ENCODE measurements around the gene RIOX2. TPM values are rescaled to one million over a fixed set of nuclear protein-coding genes. Genes with fewer than 3 reads are reported as not detected.

The RIOX2 gene
- total RNA-seq, 4 donors from 2014 or later = 28.1 to 44.0 (median 30.6) TPM

GRCh38 chr3:97972976-97973375 lies 745 bp upstream of the RIOX2 start:
- TF ChIP-seq CTCF (IDR thresholded peaks at IDR 0.05; ENCODE audit: low read depth) = no peak

- no peak for TF ChIP-seq CTCF (IDR thresholded peaks at IDR 0.05; ENCODE audit: low read depth)
Measured at GRCh38 chr3:97970956-97971620, 1.1 kb downstream of the RIOX2 start.

GRCh38 chr3:97970156-97970555 lies 2.1 kb downstream of the RIOX2 start:
- no peak for TF ChIP-seq CTCF (IDR thresholded peaks at IDR 0.05; ENCODE audit: low read depth)

GRCh38 chr3:97969541-97969940 lies 2.7 kb downstream of the RIOX2 start:
- TF ChIP-seq CTCF (IDR thresholded peaks at IDR 0.05; ENCODE audit: low read depth) = no peak

- no peak for TF ChIP-seq CTCF (IDR thresholded peaks at IDR 0.05; ENCODE audit: low read depth)
Measured at GRCh38 chr3:97968376-97968775, 3.9 kb downstream of the RIOX2 start.

GRCh38 chr3:97967966-97968365 lies 4.3 kb downstream of the RIOX2 start:
- no peak for TF ChIP-seq CTCF (IDR thresholded peaks at IDR 0.05; ENCODE audit: low read depth)

- TF ChIP-seq CTCF (IDR thresholded peaks at IDR 0.05; ENCODE audit: low read depth) = no peak
Measured at GRCh38 chr3:97960993-97961766, 11.1 kb downstream of the RIOX2 start.

Data from subcutaneous adipose tissue (tissue), 4 donors.